BE2C (cell line): Measurements from ENCODE around the gene NANOS1.

Experiments
- DNase-seq: peaks from one replicate; pipeline ENCODE4 v3.0.0-alpha.2; 2020
- H3K27me3 ChIP-seq: fragments of 250-450 bp; sonication (Bioruptor Pico); 2 replicates; pipeline ENCODE4 v1.5.1; 2020; ENCODE audit warnings: mild to moderate bottlenecking
- H3K36me3 ChIP-seq: fragments of 250-450 bp; sonication (Bioruptor Pico); 2 replicates; pipeline ENCODE4 v1.5.1; 2020; ENCODE audit warnings: mild to moderate bottlenecking
- H3K4me1 ChIP-seq: fragments of 250-450 bp; sonication (Bioruptor Pico); 2 replicates; pipeline ENCODE4 v1.5.1; 2020
- H3K4me3 ChIP-seq: 2 replicates; pipeline ENCODE4 v1.5.1; 2011; ENCODE audit warnings: low read depth, low read length
- H3K9me3 ChIP-seq: fragments of 250-450 bp; sonication (Bioruptor Pico); 2 replicates; pipeline ENCODE4 v1.5.1; 2020
- CTCF ChIP-seq: IDR thresholded peaks from 2 replicates; pipeline ENCODE4 v1.5.1; 2012; ENCODE audit warnings: mild to moderate bottlenecking, low read depth, low read length

The NANOS1 gene

DNA sequence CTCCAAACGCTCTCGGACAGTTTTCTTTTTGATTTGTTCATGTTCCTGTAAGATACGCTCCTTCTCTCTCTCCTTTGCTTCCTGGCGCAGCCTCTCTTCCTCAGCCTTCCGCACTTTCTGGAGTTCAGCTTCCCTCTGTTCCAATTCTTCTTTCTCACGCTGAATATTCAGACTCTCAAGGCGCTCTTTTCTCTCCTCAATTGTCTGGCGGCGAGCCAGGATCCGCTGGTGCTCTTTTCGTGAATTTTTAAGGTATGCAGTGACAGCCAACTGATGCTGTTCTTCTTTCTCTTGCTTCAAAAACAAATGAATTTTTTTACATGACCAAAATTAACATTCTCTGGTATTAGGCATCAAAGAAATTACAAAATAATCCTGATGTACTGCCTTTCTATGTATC is 28.5 kb downstream of the NANOS1 start:
- peaks cover 95% of the 10 kb centered on the region for H3K36me3 ChIP-seq

GRCh38 chr10:119059557-119059956 is 30.0 kb downstream of the NANOS1 start:
- H3K9me3 ChIP-seq, result no peaks in the 10 kb centered on the region
- no peak for DNase-seq
- no peaks in the 10 kb centered on the region for H3K27me3 ChIP-seq
- H3K4me3 ChIP-seq, result no peak overlapping the region
- TF ChIP-seq CTCF, result no peak
- H3K4me1 ChIP-seq, result no peaks in the 10 kb centered on the region
- peaks cover 95% of the 10 kb centered on the region for H3K36me3 ChIP-seq

More for the DNA sequence above, 28.5 kb downstream of the NANOS1 start:
- Histone ChIP-seq H3K4me3 (no peak overlapping the region), H3K27me3 (no peaks in the 10 kb centered on the region), H3K9me3 (no peaks in the 10 kb centered on the region), H3K4me1 (no peaks in the 10 kb centered on the region)
- no peak for TF ChIP-seq CTCF
- DNase-seq, result no peak

- H3K9me3 ChIP-seq, result no peaks in the 10 kb centered on the region
Observed at GRCh38 chr10:119060107-119060506, 30.6 kb downstream of the NANOS1 start.

GRCh38 chr10:119061352-119061751 is 31.8 kb downstream of the NANOS1 start:
- no peaks in the 10 kb centered on the region for H3K4me1 ChIP-seq
- no peaks in the 10 kb centered on the region for H3K27me3 ChIP-seq
- TF ChIP-seq CTCF, result no peak
- DNase-seq, result no peak
- peaks cover 95% of the 10 kb centered on the region for H3K36me3 ChIP-seq
- no peaks in the 10 kb centered on the region for H3K9me3 ChIP-seq
- no peak overlapping the region for H3K4me3 ChIP-seq

More at GRCh38 chr10:119060107-119060506, 30.6 kb downstream of the NANOS1 start:
- Histone ChIP-seq H3K36me3 (peaks cover 95% of the 10 kb centered on the region), H3K4me1 (no peaks in the 10 kb centered on the region), H3K27me3 (no peaks in the 10 kb centered on the region), H3K4me3 (no peak overlapping the region)
- no peak for TF ChIP-seq CTCF
- no peak for DNase-seq

DNA sequence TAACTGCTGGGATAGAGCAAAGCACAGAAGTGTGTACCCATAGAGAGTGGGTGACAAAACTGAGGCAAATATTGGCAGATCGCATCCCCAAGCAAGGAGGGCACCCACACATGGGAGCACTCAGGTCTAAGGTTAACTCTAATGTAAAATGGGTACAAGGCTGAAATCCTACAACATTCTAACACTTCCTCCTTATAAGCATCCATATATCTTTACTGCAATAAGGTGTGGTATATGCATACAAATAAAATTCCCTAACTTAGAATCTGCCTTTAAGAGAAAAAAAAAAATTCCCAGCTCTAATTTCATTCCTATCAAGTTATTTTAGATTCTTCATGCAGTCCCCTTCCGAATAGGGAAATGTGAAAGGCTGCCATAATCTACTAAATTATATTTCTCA is 32.4 kb downstream of the NANOS1 start:
- no peak for TF ChIP-seq CTCF

GRCh38 chr10:119070395-119071165 is 41.1 kb downstream of the NANOS1 start:
- Histone ChIP-seq H3K27me3 (no peaks in the 10 kb centered on the region), H3K4me1 (no peaks in the 10 kb centered on the region), H3K4me3 (no peak overlapping the region), H3K36me3 (peaks cover 79% of the 10 kb centered on the region), H3K9me3 (no peaks in the 10 kb centered on the region)
- TF ChIP-seq CTCF, result no peak
- no peak for DNase-seq

More for the DNA sequence above, 32.4 kb downstream of the NANOS1 start:
- Histone ChIP-seq H3K4me1 (no peaks in the 10 kb centered on the region), H3K27me3 (no peaks in the 10 kb centered on the region), H3K9me3 (no peaks in the 10 kb centered on the region), H3K36me3 (peaks cover 94% of the 10 kb centered on the region), H3K4me3 (no peak overlapping the region)
- DNase-seq, result no peak
